Fibroblast of lung (primary cell): ENCODE data around the gene GPC5.

Source experiments
- EZH2 ChIP-seq: IDR thresholded peaks from 2 replicates; pipeline ENCODE4 v1.5.1; 2012; ENCODE audit warnings: low read length, control low read depth, mild to moderate bottlenecking; ENCODE audit errors: missing control alignments
- TF ChIP-seq, protein P1 (sequence below), 2 donors: IDR thresholded peaks in 1 of 2; conservative IDR thresholded peaks in 1 of 2; 1 replicate in 1 of 2; 2 replicates in 1 of 2; pipeline ENCODE4 v1.5.1; 2011 to 2012; ENCODE audit warnings: low read length in 2 of 2, control low read depth in 1 of 2, inconsistent platforms in 1 of 2, low read depth in 1 of 2, mild to moderate bottlenecking in 1 of 2

GRCh38 chr13:92355213-92355612 lies 956.8 kb downstream of the GPC5 start:
- TF ChIP-seq, protein P1, sequence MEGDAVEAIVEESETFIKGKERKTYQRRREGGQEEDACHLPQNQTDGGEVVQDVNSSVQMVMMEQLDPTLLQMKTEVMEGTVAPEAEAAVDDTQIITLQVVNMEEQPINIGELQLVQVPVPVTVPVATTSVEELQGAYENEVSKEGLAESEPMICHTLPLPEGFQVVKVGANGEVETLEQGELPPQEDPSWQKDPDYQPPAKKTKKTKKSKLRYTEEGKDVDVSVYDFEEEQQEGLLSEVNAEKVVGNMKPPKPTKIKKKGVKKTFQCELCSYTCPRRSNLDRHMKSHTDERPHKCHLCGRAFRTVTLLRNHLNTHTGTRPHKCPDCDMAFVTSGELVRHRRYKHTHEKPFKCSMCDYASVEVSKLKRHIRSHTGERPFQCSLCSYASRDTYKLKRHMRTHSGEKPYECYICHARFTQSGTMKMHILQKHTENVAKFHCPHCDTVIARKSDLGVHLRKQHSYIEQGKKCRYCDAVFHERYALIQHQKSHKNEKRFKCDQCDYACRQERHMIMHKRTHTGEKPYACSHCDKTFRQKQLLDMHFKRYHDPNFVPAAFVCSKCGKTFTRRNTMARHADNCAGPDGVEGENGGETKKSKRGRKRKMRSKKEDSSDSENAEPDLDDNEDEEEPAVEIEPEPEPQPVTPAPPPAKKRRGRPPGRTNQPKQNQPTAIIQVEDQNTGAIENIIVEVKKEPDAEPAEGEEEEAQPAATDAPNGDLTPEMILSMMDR (conservative IDR thresholded peaks at IDR 0.05 in 1 of 2, IDR thresholded peaks at IDR 0.05 in 1 of 2; ENCODE audit: low read depth in 1 of 2, low read length in 2 of 2), result peak in 1 of 2 donors; percentile 87
- TF ChIP-seq EZH2, result no peak
